Activated CD4-positive, CD25-positive, alpha-beta regulatory T cell treated with anti-CD3 and anti-CD28 coated beads, Interleukin-2, amount 50 U/mL, for 16 hours (primary cell): ENCODE results near the gene TMEM120A.

Experiments
- DNase-seq: peaks from one replicate; pipeline ENCODE4 v3.0.0-alpha.2; 2020; ENCODE audit warnings: low read depth, low spot score

TMEM120A gene

DNA sequence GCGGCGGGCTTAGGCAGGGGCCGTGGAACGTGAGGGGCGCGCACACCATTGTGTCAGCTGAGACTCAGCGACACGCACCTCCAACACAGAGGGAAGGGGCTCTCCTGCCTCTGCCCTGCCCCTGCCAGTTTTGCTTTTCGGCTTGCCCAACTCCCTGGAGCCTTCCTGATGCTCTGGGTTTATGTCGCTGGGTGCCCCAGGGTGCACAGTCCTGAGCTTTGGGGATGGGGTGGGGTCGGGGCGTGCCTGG, 13.3 kb downstream of the TMEM120A start:
- no peak for DNase-seq

DNA sequence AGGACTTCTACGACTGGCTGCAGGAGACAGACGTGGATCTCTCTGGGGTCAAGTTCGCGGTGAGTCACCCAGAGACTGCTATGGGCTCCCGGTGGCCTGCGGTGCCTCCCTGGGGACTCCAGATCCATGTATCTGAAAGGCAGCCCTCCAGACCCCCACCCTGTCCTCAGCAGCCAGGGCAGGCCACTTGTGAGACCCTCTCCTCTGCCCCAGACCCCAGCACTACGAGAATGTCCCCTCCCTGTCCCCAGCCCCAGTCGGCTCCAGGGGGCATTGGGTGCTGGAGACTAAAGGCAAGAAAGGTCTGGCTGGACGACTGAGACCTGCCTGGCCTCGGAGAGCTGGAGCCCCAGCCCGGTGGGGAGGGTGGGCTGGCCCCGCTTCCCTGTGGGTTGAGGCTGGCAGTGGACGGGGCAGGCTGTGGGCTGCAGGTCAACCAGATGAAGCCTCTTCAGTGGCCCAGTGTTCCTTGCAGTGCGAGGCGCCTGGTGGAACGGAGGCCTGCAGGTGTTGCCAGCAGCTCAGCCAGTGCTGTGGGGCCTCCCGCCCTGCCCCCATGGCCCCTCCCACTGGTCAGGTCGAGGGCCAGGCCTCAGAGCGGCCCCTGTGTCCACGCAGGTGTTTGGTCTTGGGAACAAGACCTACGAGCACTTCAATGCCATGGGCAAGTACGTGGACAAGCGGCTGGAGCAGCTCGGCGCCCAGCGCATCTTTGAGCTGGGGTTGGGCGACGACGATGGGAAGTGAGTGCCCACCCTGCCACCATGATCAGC, 13.8 kb downstream of the TMEM120A start:
- no peak for DNase-seq

DNA sequence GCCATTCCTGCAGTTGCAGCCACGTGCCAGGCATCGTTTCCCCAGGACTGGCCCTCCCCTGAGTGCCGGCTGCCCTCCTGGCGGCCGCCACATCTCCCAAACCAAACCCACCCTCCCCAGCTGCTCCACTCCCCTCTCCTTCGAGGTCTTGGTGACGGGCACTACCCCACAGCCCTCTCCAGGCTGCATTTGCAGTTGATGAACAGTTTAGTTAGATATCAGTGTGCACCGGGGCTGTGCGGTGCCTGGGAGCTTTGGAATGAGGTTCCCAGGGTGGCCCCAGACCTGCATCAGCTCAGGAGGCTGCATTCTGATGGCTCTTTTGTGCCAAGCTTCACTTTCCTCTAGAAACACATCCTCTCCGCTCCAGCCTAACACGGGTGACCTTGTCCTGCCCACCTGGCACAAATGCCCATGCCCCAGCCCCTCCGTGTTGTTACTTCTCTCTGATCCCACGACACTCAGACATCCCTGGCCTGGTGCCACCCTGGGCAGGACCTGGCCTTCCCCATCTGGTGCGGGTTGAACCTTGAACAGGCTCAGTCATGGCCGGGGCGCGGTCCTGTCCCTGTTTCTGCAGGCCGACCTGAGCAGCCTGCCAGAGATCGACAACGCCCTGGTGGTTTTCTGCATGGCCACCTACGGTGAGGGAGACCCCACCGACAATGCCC, 14.5 kb downstream of the TMEM120A start:
- no peak for DNase-seq

DNA sequence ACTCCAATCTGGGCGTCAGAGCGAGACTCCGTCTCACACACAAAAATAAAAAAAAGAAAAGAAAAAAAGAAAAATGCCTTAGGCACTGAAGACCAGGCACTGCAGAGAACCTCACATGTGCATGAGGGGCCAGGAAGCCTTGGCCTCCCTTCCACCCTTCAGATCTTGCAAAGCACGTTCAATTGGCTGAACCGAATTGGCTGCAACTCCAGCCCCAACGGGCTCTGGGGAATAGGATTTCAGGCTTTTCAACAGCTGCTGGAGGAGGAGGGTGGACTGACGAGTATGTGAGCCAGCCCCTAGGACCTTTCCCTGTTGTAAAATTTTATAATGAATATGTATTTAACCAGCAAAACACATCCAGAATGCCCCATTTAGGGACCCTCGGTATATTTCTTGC, 16.7 kb downstream of the TMEM120A start:
- no peak for DNase-seq

DNA sequence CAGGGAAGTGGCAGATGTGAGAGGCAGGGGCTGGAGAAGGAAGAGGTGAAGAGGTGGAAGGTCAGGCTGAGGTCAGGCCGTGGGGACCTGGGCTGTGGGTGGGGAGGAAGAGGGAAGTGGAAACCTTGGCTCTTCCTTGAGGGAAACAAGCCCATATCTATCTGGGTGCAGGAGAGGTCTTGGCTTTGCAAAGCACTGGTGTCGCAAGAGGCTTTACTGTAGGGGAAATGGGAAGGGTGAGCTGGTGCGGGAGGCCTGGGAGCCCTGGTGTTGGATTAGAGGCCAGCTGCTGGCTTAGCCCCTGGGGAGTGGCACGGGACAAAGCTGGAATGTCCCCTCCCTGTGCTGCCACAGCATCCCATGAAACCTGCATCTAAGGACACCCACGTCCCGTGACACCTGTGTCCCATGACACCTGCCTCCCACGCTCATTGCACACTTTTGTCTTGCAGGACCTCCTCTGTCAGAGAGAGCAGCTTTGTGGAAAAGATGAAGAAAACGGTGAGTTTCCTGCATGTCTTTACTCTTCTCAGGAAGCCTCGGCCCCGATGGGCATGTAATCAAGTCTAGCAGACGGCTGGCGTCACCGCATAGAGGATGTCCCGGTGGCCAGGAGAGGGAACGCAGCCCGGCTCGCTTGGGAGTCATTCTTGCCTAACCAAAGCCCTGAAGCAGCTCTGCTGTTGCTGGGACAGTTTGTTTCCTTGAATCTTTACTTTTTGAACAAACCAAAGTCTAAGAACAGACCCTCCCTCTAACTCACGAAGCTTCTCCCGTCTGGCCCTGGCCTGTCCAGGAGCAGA, 22.2 kb downstream of the TMEM120A start:
- DNase-seq, result no peak

DNA sequence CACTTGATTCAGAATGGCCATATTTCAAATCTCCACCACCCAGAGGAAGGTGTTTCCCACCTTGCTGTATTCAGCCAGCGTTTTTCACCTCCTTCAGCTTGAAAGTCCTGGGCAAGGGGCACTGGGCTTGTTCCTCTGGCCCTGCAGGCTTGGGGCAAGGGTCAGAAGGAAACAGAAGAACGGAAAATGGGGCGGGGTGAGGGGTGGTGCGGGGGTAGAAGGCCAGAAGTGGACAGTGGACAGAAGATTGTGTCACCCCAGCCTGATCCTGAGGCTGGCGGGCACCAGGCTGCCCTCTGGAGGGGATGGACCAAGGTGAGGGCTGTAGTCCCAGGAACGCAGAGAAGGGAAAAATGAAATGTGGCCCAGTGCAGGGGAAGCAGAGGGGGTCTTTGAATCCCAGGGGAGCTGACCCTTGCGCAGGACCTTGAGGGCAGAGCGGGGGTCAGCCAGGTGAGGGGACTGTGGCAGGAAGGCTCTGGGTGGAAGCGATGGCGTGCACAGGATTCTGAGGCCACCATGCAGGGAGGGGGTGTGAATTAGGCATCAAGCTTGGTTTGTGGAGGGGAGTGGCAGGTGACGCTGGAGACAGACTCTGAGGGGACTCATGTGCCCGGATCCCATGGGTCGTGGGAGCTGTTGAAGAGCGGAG, 23.0 kb downstream of the TMEM120A start:
- DNase-seq, result no peak

DNA sequence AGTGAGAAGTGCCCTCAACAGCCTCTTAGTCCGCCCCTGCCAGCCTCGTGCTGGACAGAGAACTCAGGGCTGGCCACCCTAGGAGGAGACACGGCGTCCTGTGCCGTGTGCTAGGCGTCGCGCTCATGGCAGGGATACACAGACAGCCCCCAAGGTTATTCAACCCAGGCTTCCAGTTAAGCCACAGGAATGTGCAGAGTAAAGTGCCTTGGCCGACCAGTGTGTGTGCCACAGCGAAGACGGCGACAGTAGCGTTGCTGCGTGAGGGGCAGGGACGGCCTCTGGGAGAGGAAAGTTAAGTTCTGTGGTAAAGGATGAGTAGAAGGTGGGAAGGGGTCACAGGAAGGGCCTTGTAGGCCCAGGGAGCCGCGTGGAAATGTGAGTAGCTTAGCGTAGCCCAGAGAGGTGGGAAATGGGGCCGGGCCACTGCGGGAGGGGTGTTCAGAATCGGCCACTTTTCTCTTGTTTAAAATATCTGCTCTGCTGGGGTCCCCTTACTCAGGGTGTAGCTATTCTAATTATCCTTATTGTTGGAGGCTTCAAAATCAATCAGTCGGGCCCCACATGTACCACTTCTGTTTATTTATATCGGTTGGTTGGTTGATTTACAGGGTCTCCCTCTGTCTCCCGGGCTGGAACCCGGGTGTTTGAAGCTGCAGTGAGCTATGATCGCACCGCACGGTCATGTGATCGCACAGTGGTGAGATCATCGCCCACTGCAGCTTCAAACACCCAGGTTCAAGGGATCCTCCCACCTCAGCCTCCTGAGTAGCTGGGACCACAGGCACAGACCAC, 24.5 kb downstream of the TMEM120A start:
- no peak for DNase-seq

DNA sequence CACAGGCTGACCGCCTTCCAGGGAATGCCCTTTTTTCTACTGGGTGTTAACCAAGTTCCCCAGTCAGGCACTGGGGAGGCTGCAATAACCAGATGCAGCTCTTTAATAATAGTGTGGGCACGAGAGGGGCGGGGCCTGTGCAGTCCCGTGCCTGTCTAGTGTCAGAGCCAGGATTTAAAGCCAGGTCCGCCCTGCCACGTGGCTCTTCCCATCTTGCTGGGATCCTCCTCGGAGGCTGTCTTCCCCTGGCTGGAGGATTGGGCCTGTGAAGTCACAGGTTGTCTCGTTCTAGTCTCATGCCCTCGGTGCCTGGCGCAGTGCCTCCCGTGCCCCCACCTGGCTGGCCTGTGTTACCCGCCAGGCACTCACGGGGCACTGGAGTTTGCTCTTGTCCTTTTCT, 25.2 kb downstream of the TMEM120A start:
- no peak for DNase-seq

DNA sequence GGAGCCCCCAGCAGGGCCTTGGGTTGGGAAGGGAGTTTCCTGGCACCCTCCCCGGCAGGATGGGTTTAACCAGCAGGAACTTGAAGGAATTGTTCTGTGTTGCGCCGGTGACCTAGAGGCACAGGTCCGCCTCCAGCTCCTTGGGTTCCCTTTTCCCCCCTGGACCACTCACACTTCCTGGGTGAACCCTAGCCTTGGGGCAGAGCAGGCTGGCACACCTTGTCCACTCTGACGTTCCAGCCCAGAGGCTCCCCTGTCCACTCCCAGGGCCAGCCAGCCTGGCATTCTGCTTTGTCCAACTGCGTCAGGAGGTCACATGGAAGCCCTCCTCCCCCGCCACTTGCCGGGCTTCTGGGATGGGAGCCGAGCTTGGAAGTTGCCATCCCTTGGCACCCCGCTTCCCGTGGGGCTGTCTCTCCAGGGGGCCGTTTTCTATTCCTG, 25.8 kb downstream of the TMEM120A start:
- no peak for DNase-seq

DNA sequence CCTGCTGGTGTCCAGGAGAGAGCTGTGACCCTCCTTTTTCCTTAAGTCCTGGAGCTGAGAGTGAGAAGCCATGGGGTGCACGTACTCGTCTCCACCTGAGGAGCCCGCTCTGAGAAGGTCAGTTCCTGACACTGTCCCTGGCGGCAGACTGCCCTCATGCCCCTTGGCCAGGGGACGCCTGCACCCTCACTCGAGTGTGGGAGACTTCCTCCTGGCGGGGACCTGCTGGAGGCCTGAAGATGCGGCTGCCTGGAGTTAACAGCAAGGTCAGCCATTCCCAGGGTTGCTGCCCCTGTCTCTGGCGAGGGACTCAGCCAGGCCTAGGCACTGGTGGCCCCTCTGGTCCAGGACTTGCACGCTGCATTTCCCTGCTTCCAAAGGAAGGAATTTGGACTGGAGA, 26.4 kb downstream of the TMEM120A start:
- DNase-seq, result no peak

DNA sequence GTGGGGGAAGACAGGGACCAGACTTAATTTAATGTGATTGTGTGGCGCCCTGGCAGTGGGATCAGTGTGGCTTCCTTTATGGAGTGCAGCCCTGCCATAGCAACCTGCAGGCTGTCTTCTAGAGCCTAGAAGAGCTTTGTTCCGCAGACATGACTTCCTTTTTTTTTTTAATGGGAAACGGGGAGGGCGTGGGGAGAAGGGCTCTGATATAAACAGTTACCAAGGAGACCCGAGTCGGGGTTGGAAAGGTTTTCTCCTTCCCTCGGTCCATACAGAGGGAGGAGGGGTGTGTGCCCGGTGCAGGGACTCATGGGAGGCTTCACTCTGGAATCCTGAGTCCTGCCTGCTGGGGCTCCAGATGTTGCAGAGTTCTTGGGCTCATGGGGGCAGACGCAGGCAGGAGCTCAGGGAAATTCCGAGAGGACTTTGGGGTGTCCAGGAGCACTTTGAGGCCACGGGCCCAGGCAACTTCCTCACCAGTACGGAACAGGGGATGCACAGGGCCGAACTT, 26.9 kb downstream of the TMEM120A start:
- DNase-seq, result no peak

DNA sequence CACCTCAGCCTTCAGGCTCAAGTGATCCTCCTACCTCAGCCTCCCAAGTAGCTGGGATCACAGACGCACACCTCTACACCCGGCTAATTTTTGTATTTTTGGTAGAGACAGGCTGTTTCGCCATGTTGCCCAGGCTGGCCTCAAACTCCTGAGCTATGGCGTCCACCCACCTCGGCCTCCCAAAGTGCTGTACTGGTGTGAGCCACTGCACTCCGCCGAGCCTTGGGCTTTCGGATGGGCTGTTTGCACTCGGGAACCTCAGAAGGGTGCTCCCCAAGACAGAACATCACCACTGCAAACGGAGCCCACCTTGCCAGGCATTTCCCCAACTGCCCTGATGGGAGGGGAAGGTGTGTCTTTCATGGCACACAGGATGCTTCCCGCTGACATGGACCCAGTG, 27.3 kb downstream of the TMEM120A start:
- DNase-seq, result no peak

DNA sequence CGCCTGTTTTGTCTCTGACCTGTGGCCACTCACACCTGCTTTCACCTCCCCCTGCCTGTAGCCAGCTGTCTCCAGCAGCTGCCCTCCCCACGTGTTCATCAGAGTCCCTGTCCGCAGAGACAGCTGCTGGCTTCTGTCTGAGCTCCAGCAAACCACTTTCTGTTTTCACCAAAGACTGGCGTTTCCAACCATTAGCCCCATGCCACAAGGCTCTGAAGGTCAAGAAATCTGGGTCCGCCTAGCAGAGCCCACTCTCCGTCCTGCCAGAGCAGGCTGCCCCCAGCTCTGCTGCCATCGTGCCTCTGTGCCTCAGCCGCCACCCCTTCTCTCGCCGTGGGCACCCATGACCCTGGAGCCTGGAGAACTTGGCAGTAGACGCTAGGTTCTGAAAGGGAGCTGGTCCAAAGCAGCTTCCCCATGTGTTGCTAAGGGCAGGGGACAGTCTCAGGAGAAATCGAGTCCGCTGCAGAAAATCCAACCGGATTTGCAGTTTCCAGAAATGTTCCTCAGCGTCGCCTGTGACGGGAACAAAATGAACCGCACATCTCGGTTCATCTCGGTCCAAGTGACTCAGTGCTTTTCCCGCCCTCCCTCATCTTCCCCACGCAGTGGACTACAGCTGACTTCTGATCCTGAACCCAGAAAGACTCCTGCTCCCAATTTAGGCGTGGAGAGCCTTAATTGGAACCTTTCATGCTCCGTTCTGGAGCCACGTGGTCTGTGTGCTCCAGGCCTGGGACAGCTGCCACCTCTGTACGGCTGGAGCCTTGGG, 28.0 kb downstream of the TMEM120A start:
- DNase-seq, result no peak

DNA sequence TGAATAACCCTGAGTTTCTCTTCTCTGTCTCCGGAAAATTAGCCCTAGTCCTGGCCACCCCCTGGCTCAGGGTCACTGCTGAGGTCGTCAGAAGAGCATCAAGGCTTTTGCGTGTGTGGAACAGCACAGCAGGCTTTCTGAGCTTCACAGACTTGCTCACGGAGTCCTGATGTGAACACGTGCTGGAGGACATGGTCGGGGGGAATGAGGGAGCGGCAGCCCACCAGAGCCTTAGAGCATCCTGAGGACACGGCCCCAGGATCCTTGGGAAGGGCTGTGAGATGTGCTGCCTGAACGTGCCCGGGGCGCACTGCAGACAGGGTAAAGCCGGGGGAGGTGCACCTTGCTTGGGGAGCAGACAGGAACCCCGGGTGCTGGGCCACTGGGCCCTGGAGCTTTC, 28.8 kb downstream of the TMEM120A start:
- no peak for DNase-seq

DNA sequence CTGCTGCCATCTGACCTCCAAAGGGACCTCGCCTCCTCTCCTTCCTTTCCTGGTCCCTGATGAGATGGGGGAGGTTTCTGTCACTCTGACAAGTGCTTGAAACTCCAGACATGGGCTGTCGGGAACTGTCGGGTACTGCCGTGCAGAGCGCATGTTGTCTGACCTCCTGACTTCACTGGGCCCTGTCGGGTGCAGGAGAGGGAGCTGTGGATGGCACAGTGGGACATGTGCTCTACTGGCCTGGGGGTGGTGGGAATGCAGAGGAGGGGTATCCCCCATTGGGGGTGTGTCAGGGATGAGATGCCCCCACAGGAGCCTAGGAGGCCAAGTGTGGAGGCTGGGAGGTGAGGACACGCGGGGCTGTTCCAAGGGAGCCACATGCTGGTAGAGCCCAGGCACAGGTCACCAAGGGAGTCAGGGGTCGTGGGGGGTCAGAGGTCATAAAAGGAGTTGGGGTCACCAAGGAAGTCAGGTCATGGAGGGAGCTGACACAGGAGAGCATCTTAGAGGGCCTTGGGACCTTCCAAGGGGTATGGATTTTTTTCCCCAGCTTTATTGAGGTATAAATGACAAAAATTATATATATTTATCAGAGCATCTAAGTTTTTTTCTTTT, 30.9 kb downstream of the TMEM120A start:
- DNase-seq, result no peak

DNA sequence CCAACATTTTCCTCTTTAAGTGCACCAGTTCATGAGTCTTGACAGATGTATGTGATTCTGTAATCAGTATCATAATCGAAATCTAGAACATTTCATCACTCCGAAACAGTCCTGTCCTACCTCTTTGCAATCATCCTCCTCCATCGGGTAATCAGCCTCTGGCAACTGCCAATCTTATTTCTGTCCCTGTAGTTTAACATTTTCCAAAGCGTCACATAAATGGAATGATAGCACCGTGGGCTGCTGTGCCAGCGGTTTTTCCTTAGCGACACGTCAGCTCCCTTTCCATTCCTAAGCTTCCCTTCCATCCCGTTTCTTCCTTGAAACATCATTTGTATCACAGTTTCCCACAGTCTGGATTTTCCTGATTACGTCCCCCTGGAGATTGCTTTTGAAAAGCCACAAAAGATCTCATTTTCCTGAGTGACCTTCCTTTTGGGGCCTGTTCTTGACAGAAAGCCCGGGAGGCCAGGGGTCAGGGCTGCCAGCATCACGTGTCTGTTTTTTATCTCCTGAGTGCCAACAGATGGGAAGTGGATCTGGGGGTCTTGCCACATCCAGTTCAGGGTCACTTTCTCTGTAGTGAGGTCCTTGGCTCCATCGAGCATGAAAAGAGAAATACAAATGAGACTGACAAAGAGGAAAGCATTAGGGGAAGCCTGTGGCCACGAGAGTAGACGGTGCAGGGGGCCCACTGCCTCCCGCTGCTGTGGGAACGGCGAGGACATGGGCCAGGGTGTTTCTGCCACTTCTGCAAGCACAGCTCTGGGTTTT, 31.6 kb downstream of the TMEM120A start:
- no peak for DNase-seq

DNA sequence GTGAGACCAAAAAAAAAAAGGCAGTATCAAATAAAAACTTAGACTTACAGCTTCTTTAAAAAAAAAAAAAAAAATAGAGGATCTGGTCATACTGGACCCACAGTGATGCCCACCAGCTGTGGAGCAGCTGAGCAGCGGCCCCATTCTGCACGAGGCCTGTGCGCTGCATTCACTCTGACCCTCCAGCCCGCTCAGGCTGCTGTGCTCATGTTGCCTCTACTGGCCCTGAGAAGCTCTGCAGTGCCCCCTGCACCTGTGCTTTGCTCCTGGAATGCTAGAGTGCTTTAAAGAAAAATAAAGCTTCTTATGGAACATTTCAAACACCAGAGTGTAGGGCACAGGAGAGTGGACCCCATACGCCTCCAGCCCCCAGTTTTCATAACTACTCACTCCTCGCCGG, 33.2 kb downstream of the TMEM120A start:
- no peak for DNase-seq

DNA sequence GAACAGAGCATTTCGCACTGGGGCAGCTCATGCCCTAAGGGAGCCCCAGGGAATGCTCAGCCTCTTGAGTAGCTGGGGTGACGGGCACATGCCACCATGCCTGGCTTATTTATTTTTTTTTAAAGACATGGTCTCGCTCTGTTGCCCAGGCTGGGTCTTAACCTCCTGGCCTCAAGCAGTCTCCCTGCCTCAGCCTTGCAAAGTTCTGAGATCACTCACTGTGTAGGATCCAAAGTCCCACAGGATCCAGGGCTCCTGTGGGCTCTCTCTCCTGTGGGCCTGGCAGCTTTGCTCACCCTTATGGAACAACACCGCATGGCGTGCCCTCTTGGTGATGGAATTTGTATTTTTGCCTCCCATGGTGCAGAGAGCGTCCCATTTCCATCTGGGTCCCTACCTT, 34.0 kb downstream of the TMEM120A start:
- no peak for DNase-seq

DNA sequence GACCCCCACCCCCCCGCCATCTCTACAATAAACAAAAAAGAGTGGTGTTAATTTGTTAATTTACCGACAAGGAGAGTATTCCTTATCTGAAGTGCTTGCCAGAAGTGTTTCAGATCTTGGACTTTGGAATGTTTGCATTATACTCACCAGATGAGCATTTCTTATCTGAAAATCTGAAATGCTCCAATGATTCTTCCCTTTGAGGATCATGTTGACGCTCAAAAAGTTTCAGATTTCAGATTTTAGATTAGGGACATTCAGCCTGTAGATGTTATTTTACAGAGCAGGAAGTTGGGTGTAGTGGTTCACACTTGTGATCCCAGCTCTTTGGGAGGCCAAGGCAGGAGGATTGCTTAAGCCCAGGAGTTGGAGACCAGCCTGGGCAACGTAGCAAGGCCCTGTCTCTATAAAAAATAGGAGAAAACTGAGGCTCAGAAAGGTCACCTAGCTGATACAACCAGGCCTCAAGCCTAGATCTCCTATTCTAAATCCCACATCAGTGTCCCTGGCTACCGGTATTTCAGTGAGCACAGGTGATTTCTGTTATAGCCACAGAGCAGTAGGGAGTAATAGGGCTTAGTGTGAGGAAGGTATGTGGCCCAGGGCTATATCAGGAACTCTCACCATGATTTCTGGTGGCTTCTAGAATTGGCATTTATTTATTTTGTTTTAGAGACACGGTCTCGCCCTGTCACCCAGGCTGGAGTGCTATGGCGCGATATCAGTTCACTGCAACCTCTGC, 35.4 kb downstream of the TMEM120A start:
- no peak for DNase-seq
